ENCODE results near the gene TMC1. TPM values are rescaled to one million over a fixed set of nuclear protein-coding genes. Genes with fewer than 3 reads are reported as not detected.

The TMC1 gene
- total RNA-seq, 2 donors from 2014 or later: 0.09 TPM; not detected in 1

DNA sequence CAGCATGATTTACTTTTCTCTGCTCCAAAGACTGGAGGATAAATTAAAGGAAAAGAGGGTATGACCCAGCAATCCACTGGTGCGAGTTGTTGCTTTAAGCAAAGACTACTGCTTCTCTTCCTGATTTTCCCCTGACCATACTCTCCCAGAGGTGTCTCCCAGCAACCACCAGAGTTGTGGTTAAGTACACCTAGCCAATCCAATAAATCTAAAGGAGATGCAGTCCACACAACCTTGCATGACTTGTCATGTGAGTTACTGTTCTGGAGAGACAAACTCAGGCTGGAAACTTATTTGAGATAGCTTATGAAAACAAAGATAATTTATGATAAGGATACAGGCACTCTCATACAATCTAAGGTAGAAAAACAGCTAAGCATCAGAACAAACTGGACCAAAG, 11.9 kb downstream of the TMC1 start:
- H3K4me3 ChIP-seq (ENCODE audit: low read length): no peak overlapping the region
- H3K9me3 Mint-ChIP-seq: peaks cover 19% of the 10 kb centered on the region
- no peaks in the 10 kb centered on the region for H3K4me1 Mint-ChIP-seq
- no peaks in the 10 kb centered on the region for H3K27me3 Mint-ChIP-seq (ENCODE audit: insufficient read depth)
- no peak overlapping the region for H3K9ac ChIP-seq (ENCODE audit: extremely low read depth, low read length, poor library complexity, severe bottlenecking)
- H3K27ac Mint-ChIP-seq: no peak overlapping the region
- H3K4me1 ChIP-seq (ENCODE audit: control insufficient read depth, insufficient read depth, low read length): no peaks in the 10 kb centered on the region
- no peak overlapping the region for H3K27ac ChIP-seq (ENCODE audit: low read depth, low read length)
- WGBS, 2 experiments (ENCODE audit: insufficient coverage in 1 of 2, insufficient read length in 1 of 2): 100% methylated on average over 1 of the region's 1 CpG; no CpG with 5 or more reads in 1 of the 2 experiments
- no peaks in the 10 kb centered on the region for H3K36me3 ChIP-seq (ENCODE audit: control insufficient read depth, insufficient read depth, low read length)
- H3K36me3 Mint-ChIP-seq (ENCODE audit: low read depth): no peaks in the 10 kb centered on the region
- no peak overlapping the region for H3K4me3 Mint-ChIP-seq
- H3K27me3 ChIP-seq (ENCODE audit: control insufficient read depth, insufficient read depth, low read length, poor library complexity, severe bottlenecking): no peaks in the 10 kb centered on the region
- no peak for DNase-seq
- peaks cover 8% of the 10 kb centered on the region for H3K9me3 ChIP-seq (ENCODE audit: control insufficient read depth, low read length)
- TF ChIP-seq, protein P1, sequence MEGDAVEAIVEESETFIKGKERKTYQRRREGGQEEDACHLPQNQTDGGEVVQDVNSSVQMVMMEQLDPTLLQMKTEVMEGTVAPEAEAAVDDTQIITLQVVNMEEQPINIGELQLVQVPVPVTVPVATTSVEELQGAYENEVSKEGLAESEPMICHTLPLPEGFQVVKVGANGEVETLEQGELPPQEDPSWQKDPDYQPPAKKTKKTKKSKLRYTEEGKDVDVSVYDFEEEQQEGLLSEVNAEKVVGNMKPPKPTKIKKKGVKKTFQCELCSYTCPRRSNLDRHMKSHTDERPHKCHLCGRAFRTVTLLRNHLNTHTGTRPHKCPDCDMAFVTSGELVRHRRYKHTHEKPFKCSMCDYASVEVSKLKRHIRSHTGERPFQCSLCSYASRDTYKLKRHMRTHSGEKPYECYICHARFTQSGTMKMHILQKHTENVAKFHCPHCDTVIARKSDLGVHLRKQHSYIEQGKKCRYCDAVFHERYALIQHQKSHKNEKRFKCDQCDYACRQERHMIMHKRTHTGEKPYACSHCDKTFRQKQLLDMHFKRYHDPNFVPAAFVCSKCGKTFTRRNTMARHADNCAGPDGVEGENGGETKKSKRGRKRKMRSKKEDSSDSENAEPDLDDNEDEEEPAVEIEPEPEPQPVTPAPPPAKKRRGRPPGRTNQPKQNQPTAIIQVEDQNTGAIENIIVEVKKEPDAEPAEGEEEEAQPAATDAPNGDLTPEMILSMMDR (conservative IDR thresholded peaks at IDR 0.05): no peak

DNA sequence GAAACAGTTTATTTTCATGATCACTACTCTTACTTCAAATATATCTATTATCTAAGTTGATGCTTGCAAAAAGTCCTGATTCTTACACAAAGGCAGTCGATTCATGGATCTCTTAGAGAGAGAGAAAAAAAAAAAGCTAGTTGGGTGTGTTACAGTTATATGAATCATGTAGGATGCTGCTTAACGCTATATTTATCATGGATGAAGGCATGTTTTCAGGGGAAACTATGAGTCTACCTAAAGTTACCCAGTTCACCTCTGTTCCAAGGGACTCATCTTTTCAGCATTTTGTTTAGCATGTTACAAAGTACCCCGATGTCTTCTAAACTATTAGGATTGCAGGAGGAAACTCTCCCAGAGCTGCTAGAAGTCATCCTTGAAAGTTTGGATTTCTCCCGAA, 13.5 kb downstream of the TMC1 start:
- DNase-seq: no peak
- Histone ChIP-seq H3K36me3 (ENCODE audit: control insufficient read depth, insufficient read depth, low read length) (no peaks in the 10 kb centered on the region), H3K9me3 (ENCODE audit: control insufficient read depth, low read length) (peaks cover 8% of the 10 kb centered on the region), H3K27me3 (ENCODE audit: control insufficient read depth, insufficient read depth, low read length, poor library complexity, severe bottlenecking) (no peaks in the 10 kb centered on the region), H3K4me3 (ENCODE audit: low read length) (no peak overlapping the region), H3K27ac (ENCODE audit: low read depth, low read length) (no peak overlapping the region), H3K9ac (ENCODE audit: extremely low read depth, low read length, poor library complexity, severe bottlenecking) (no peak overlapping the region), H3K4me1 (ENCODE audit: control insufficient read depth, insufficient read depth, low read length) (no peaks in the 10 kb centered on the region)
- H3K4me3 Mint-ChIP-seq: no peak overlapping the region
- H3K4me1 Mint-ChIP-seq: peaks cover 3% of the 10 kb centered on the region
- 72 to 100% methylated on average over 3 to 4 of the region's 4 CpGs for WGBS, 2 experiments (ENCODE audit: insufficient coverage in 1 of 2, insufficient read length in 1 of 2)
- peaks cover 19% of the 10 kb centered on the region for H3K9me3 Mint-ChIP-seq
- no peak overlapping the region for H3K27ac Mint-ChIP-seq
- no peaks in the 10 kb centered on the region for H3K36me3 Mint-ChIP-seq (ENCODE audit: low read depth)
- TF ChIP-seq, protein P1 (conservative IDR thresholded peaks at IDR 0.05): no peak
- no peaks in the 10 kb centered on the region for H3K27me3 Mint-ChIP-seq (ENCODE audit: insufficient read depth)

DNA sequence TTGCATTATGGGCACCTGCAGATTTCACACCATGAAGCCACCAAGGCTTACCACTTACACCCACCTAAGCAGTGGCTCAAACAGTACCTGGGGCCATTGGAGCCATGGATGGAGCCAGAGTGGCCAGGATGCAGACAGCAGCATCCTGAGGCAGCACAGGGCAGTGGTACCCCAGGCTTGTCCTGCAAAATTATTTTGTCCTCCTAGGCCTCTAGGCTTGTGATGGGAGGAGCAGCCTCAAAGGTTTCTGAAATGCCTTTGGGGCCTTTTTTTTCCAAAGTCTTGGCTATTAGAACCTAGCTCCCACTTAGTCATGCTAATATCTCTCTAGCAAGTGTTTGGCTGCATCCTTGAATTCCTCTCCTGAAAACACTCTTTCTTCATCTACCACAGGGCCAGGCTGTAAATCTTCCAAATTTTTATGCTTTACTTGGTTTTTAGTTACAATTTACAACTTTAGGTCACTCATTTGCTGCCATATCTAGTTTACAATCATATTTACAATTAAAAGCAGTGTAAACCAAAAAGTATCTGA, 15.7 kb downstream of the TMC1 start:
- Histone ChIP-seq H3K4me3 (ENCODE audit: low read length) (no peak overlapping the region), H3K9ac (ENCODE audit: extremely low read depth, low read length, poor library complexity, severe bottlenecking) (no peak overlapping the region), H3K27me3 (ENCODE audit: control insufficient read depth, insufficient read depth, low read length, poor library complexity, severe bottlenecking) (no peaks in the 10 kb centered on the region), H3K4me1 (ENCODE audit: control insufficient read depth, insufficient read depth, low read length) (no peaks in the 10 kb centered on the region), H3K27ac (ENCODE audit: low read depth, low read length) (no peak overlapping the region), H3K36me3 (ENCODE audit: control insufficient read depth, insufficient read depth, low read length) (no peaks in the 10 kb centered on the region), H3K9me3 (ENCODE audit: control insufficient read depth, low read length) (peaks cover 8% of the 10 kb centered on the region)
- TF ChIP-seq, protein P1 (conservative IDR thresholded peaks at IDR 0.05): no peak
- DNase-seq: no peak
- Mint-ChIP-seq H3K27ac (no peak overlapping the region), H3K27me3 (ENCODE audit: insufficient read depth) (no peaks in the 10 kb centered on the region), H3K9me3 (peaks cover 19% of the 10 kb centered on the region), H3K36me3 (ENCODE audit: low read depth) (no peaks in the 10 kb centered on the region), H3K4me1 (peaks cover 3% of the 10 kb centered on the region), H3K4me3 (no peak overlapping the region)
